Stimulated activated CD8-positive, alpha-beta memory T cell treated with anti-CD3 and anti-CD28 coated beads, Interleukin-7, amount 100 ng/mL, for 24 hours (primary cell): ENCODE results near the gene FSHR.

Experiments used
- DNase-seq: peaks from one replicate; pipeline ENCODE4 v3.0.0-alpha.2; 2020; ENCODE audit warnings: low read depth

FSHR gene

DNA sequence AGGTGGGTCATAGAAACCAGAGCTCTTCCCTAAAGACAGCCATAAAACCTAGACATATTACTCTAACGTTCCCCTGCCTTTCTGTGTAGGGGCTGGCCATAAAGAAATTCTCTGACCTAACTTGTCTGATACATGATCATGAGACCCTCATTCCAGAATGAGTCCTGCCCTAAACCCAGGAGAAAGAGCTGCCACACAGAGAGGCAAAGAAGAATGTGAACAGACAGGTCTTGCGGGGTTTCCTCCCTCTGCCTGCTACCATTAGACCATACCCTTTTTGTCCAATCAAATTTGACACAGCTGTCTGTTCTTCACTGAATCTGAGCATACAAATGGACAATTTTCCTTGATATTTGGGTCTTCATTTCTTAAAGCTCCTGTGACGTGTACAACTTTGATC lies 200.0 kb downstream of the FSHR start:
- no peak for DNase-seq

DNA sequence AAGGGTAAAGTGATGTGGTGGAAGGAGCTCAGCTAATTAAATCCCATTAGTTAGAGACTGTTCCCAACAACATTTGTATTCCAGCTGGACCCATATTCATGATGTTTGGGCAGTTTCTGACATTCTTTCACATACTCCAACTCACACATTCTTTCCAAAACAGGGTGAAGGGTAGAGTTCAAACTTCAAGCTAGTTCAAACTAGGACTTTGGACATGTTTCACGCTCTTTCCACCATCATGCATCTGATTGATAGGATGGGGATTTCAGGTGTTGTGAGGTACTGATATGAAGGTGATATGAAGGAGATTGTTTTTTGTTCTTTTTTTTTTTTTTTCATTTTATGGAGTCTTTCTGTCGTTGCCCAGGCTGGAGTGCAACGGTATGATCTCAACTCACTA lies 201.7 kb downstream of the FSHR start:
- no peak for DNase-seq

DNA sequence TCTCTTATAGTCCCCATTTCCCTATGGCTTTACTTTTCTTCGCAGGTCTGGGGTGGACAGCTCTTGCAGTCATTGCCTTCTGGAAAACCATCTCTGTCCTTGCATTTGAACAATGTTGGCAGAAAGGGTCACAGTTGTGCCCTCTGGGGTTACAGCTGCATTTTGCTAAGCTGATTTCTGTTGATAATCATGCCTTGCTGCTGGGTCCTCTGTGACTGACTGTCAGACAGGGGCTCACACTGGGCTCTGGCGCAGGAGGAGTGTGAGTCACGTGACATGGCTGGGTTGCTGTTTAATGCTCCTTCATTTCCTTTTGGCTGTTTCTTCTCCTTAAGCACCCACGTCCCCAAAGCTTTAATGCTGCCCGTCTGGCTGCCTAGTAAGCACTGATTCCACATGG lies 202.2 kb downstream of the FSHR start:
- no peak for DNase-seq

DNA sequence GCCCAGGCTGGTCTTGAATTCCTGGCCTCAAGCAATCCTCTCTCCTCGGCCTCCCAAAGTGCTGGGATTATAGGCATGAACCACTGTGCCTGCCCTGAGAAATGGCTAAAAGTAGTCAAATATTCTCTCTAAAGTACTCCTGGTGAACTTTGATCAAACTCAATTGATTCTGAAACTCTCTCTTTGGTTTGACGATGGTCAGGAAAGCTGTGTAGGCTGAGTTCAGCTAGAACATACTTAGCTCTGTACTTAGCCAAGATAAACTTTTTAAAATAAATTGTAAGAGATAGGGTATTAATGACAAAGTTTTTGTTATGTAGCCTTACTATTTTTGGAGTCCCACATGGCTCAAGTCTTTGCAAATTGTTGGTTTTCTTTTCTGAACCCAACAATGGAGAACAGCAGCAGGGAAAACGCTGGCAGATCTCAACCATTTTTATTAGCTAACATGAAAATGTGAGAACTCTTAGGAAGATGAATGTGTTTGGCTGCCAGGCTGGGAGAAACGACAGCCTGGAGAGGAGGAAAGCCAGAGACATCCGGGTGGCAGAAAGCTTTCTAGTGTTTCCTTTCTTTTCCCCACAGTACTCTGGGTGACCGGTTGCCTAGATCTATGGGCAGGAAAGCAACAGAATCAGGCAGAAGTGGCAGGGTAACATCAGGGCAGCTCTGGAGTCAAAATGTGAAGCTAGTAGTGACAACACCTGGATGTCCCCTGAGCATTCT lies 205.8 kb downstream of the FSHR start:
- no peak for DNase-seq

DNA sequence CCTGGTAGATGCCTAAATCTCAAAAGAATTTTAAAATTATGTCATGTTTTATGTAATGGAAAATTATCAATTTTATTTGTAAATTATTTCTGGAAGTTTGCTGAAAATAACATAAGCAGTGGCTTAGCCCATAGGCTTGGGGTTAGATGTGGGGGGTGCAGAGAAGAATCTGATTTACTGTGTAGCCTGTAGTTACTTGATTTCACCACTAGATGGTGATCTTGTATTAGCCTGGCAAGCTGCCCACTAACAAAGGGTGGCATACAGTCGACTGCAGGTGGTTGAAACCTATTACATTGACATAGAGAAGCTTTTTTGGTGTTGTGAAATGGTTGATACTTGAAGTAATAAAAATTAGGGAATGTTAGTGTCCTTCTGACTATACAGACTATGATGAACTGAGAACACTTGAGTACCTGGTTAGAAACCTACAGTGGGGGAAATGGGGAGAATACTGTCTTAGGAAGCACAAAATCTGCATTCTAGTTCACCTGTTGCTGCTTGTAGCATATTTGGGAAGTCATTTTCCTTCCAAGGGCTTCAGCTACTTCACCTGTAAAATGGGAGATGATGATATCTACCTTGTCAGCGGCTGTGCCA lies 207.8 kb downstream of the FSHR start:
- DNase-seq: no peak

DNA sequence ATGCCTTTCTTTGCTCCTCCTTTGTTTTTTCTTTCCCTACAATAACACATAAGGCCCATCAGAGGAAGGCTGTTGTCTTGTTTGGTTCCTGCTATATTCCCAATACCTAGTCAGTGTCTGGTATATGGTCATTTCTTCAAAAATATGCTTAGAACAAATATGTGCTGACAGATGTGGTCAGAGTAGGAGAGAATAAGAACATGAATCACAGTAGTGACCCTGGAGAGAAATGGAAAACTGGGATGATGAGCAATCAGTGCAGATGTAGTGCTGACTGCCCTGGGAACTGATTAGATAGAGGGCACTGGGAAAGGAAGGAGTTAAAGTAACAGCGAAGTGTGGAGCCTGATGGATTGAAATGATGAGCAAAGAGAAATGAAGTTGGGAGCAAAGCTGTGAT lies 209.4 kb downstream of the FSHR start:
- no peak for DNase-seq

DNA sequence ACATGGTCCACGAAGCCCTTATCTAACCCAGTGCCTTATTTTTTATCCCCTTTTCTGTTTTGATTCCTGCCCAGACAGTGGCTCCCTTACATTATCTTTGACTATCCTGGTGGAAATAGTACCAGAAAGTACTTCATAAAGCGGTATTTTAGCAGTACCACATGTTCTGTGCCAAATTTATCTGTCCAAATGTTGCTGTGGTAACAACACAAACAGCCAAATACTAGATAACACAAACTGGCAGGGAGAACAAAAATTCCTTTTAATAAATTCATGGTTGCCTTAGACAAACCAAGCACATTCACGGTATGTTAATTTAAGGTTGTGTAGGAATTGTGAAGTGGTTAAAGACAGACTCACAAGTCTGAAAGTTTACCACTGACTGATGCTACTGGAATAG lies 210.9 kb downstream of the FSHR start:
- DNase-seq: no peak

DNA sequence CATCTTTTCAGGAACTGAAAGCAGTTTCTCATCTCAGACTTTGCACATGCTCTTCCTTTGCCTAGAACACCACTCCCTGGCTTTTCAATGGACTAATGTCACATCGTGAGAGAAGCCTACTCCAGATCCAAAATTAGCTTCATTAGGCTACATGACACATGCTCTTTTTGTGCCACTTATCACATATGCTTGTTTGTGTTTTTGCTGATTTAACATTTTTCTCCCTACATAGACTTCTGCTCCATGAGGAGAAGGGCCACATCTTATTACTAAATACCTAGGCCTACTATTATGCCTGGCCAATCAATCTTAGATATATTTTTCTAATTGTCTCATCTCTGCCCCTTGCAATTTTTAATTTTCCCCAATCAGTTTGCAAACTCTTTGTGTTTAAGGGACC lies 212.4 kb downstream of the FSHR start:
- no peak for DNase-seq

DNA sequence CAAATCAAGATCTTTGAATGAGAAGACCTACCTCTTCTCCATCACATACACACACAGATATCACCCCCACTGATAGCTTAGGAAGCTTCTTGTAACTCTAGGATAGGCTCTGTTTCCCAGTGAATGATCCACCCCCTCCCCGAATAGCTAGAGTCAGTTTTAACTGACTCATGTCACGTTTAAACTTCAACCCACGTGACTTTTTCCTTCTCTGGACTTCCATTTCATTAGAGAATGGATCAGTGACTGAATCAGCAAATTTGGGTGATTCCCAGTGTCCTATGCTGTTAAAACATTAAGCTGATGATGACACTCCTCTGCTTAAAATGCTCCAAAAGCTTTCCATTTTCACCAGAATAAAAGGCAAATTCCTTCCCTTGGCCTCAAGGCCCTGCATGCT lies 212.9 kb downstream of the FSHR start:
- no peak for DNase-seq

DNA sequence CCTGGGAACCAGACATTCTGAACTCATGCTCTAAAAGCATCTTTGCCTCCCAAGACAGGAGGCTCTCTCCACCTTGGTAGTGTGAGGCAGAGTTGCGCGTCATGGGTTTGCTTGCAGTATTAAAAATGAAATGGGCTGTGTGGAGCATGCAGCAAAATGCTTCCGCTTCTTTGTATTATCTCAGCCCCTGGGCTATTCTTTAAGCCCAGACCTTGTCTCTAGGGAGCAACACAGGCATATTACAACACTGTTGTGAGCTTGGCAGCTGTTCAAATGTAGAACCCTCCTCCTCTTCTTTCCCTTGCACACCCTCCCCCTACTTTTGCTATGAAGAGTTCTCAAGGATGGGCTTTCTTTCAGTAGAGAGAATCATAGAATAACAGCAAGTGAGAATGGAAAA lies 213.7 kb downstream of the FSHR start:
- no peak for DNase-seq

DNA sequence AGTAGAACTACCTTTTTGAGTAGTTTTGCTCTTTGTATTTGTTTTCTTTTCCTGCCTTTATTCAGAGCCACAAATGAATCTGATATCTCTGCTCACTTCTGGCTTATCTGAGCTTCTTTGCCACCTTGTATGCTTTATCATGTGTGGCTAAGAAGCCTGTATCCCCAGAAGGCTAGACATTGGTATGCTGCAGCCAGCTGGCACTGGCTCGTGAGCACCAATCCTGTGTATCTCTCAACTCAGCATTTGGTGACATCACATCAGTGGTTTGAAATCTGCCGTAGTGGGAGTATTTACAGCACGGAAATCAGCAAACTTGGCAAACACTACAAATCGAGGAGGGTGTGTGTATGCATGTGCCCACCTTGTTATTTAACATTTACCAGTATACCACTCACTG lies 215.1 kb downstream of the FSHR start:
- no peak for DNase-seq

DNA sequence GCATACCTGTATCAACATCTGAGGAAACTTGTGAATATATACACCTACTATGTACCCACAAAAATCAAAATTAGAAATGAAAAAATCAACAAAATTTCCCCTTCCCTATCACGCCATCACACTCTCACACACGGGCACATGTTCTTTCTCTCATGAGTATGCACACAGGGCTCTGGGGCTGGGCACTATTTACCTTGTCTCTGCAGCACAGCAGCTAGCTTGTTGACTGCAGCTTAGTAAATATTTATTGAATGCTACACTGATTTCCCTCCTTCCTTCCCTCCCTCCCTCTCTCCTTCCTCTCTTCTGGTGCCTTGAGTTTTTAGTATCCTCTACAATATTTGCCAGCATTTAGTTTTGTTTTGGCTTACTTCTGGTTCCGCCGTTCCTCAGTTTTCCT lies 216.1 kb downstream of the FSHR start:
- no peak for DNase-seq

DNA sequence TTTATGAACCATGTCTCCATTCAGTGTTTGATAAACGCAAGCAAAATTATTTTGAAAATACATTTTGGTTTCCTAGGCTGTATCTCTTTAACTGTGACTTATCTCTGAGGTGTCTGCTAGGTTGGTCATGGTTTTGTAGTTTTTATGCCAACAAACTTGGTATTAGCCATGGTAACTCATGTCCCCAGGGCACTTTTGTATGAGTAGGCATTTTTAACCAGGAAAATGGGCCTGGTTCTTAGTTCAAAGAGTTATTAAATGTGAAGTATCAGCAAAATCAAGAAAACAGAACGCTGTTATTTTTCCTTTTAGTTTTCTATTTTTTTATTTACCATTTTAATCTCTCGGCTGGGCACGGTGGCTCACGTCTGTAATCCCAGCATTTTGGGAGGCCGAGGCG lies 219.5 kb downstream of the FSHR start:
- DNase-seq: no peak

DNA sequence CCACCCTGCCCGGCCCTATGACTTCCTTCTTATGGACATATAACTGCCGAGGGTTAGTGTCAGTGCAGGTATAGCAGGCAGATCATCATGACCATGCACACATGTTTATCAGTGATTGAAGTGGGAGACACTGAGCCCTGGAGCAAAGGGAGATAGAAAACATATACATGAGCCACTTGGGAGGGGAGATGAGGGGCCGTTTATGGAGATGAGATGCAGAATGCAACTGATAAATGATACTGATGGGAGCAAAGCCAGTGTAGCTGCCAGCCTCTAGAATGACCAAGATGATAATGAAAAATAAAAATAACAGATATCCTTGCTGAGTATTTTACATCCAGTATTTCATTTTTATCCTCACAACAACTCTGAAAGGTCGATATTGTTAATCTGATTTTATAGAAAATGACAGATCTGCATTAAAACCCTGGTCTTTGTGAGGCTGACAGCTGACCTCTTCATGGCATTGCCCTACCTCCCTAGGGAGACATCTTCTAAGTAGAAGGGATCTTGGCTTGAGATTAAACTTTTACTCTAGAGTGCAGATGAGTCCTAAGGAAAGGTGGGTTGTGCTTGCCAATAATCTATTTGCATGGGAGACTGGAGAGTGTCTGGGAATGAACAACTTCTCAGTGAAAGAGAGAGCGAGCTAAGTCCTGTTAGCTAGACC lies 220.4 kb downstream of the FSHR start:
- no peak for DNase-seq

DNA sequence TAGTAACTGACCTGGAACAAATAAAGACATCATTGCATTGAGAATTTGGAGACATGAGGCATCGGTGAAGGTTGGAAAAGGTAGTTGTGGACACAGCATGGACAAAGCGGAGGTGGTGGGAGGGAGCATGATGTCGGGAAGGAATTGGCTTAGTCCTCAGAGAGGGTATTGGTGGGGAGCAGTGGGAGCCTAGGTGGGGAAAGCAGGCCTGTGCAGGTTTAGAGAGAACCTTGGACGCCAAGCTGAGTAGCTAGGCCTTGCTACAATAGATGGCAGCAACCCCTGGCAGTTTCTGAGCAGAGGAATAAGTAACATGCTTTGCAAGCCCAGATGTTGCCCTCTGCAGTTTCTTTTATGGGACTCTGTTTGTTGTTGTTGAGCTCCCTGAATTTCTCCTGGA lies 221.6 kb downstream of the FSHR start:
- no peak for DNase-seq

DNA sequence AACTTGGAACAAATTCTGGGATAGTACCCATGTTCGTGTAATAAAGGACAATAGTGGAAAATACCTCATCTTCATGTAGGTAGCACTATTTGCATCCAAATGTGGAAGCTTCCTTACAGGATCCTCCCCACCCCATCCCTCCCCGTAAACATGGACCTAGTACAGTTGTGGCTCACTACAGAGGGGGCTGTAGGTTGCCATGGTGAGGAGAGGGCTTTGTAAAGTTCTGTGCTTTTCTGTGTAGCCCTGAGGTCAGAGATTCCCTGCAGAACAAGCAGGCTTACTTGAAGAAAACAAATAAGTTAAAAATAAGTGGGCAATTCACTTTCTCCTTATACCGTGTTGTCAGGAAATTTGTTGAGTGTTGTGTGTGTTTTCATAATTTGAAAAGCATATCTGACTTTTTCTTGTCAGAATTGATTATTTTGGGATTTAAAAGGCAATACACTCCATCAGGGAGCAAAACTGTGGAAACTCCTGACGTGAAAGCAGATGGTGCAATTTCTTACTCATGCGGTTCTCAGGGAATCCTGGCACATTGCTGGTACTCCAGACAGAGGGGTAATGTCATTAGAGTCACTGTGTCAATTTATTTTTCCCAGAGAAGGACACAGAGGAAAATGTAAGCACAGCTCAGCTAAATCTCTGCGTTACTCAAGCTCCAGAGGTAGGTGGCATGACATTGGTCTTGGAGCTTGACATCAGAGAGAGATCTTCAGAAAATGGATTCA lies 224.6 kb downstream of the FSHR start:
- DNase-seq: no peak

DNA sequence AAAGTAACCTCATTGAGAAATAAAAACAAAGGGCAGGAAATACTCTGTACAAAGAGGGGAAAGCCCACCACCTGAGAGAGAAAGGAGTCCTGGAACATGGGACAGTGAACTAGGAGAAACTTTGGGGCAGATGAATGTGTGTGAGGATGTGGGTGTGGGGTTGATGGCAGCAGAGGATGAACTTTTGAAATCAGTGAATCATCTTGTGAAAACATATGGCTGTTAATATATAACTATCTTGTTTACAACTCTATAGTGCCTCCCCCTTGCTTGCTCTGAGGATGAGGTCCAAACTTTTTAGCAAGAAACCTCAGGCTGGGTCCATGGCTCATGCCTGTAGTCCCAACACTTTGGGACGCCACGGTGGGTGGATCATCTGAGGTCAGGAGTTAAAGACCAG lies 227.0 kb downstream of the FSHR start:
- no peak for DNase-seq

DNA sequence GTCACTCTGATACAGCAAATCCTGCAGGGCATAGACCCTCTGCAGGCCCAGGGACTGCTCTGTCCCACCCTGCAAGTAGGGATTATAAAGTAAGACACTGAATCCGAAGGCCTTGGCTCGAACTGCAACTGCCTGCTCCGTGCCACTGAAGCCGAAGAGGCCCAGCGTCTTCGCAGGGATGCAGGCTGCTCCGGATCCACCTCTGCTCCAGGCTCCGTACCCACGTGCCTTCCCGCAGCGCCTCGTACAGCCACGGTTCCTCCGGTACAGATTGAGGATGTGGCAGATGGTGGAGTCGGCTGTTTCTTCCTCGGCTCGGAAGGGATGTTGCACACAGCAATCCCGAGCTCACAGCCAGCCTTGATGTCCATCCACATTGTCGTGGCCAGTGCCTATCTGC lies 238.4 kb downstream of the FSHR start:
- DNase-seq: no peak

DNA sequence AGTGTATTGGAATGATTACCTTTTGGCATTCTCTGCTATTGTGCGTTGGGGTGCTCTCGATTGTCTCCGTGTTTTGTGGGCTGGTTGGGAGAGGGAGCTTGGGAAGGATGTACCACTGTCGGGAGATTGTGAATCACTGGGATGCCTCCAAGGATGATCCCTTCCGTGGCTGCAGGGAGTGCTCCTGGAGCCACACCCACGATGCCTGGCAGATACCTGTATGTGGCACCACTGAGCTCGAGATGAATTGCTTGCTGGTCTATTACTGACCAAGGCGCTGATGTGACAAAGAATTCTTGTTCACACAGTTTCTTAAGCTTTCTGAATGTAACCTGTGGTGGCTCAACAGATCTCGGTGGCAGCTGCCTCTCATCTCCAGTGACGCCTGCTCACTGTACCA lies 239.1 kb downstream of the FSHR start:
- DNase-seq: no peak

DNA sequence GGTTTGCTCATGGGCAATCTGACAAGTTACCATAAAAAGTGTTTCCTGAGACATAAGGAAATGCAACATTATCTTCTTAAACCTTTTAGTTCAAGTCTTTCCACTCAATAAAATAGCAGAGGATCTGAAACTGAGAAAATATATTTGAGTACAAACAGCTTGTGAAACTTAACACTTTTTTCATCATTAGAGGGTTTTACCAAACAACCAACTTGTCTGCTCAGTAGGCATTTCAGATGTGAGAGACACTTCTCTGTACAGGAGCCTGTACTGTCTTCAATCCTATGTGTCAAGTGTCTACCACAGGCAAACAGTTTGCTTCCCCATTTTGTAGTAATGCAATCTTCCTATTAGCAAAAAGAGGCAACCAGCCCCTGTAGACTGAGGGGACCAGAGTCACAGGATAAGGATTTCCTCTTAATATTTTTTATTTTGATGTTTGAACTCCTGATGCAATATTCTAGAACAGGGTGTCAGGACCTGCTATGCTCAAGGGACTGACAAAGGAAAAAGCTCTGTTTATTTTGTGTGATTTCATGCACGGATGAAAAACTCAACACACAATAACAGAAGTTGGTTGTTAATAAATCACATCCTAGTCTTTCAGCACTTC lies 239.7 kb downstream of the FSHR start:
- no peak for DNase-seq
